ENCODE results near the gene IRF4.

Gene IRF4

DNA sequence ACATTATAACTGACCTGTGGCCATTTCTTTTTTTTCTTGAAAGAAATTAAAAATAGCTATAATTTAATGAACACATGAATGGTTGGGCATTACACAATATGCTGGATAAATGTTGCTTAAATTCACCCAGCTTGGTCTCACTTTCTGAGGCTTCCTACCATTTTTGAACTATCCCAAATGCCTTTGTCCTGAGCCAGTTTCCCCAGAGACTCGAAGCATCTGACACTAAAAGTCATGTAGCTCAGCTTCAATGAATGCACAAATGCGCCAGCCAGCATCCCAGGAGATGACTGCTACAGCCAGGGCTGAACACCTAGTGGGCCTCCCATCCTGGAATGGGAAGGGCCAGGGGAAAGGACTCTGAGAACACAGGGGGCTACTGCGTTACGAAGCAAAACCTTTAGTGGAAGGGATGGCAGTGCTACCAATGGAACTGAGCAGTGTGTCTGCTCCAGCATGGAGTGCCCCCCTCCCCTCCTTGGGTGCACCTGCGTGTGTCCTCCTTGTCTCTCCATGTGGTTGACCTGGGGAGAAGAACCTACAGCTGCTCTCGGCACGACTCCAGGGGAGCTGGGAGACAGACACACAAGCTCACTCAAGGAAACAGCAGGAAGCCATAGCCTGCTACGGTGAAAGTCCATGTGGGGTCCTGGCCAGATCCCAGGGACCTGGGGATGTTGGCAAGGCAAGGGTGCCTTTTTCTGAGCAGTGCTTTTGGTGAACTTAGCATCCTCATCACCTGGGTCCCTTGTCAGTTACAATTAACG is 60.9 kb downstream of the IRF4 start:
- H3K36me3 Mint-ChIP-seq (ENCODE audit: low read depth): no peaks in the 10 kb centered on the region
- peaks cover 6% of the 10 kb centered on the region for H3K4me1 Mint-ChIP-seq
- no peak overlapping the region for H3K4me3 Mint-ChIP-seq
- no peak overlapping the region for H3K27ac Mint-ChIP-seq
- peaks cover 31% of the 10 kb centered on the region for H3K9me3 Mint-ChIP-seq
- TF ChIP-seq, protein P1, sequence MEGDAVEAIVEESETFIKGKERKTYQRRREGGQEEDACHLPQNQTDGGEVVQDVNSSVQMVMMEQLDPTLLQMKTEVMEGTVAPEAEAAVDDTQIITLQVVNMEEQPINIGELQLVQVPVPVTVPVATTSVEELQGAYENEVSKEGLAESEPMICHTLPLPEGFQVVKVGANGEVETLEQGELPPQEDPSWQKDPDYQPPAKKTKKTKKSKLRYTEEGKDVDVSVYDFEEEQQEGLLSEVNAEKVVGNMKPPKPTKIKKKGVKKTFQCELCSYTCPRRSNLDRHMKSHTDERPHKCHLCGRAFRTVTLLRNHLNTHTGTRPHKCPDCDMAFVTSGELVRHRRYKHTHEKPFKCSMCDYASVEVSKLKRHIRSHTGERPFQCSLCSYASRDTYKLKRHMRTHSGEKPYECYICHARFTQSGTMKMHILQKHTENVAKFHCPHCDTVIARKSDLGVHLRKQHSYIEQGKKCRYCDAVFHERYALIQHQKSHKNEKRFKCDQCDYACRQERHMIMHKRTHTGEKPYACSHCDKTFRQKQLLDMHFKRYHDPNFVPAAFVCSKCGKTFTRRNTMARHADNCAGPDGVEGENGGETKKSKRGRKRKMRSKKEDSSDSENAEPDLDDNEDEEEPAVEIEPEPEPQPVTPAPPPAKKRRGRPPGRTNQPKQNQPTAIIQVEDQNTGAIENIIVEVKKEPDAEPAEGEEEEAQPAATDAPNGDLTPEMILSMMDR (IDR thresholded peaks at IDR 0.05): no peak
- peaks cover 13% of the 10 kb centered on the region for H3K27me3 Mint-ChIP-seq (ENCODE audit: low read depth, poor library complexity)
- no peak for DNase-seq

GRCh38 chr6:453152-453551 is 61.6 kb downstream of the IRF4 start:
- H3K27ac Mint-ChIP-seq: no peak overlapping the region
- H3K9me3 Mint-ChIP-seq: peaks cover 34% of the 10 kb centered on the region
- no peaks in the 10 kb centered on the region for H3K36me3 Mint-ChIP-seq (ENCODE audit: low read depth)
- H3K4me1 Mint-ChIP-seq: peaks cover 6% of the 10 kb centered on the region
- H3K4me3 Mint-ChIP-seq: no peak overlapping the region
- TF ChIP-seq, protein P1 (IDR thresholded peaks at IDR 0.05): no peak
- H3K27me3 Mint-ChIP-seq (ENCODE audit: low read depth, poor library complexity): peaks cover 13% of the 10 kb centered on the region
- no peak for DNase-seq

DNA sequence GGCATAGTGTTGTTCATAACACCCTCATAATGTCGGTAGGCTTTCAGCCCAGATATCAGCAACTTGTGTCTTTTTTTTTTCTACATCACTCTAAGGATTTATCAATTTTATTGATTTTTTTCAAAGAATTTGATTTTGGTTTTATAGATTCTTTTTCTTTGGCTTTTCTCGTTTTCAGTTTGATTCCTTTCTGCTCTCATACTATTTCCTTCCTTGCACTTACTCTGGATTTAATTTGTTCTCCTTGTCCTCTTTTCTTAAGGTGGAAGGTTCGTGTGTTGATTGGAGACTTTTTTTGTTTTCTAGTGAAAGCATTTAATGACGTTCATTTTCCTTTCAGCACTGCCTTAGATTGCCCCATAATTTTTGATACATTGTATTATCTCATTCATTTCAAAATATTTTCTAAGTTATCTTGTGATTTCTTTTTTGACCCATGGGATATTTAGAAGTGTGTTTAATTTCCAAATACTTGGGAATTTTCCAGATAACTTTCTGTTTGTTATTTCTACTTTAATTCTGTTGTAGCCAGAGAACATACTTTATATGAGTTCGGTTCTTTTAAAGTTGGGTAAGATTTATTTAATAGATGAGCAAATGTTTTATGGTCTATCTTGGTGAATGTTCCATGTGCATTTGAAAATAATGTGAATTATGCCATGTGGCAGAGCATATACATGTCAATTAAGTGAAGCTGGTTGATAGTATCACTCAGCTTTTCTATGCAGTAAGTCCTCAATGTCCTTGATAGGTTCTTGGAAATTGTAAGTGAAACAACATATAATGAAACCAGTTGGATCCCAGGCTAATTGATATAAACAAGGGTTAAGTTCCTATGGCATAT is 62.8 kb downstream of the IRF4 start:
- Mint-ChIP-seq H3K27me3 (ENCODE audit: low read depth, poor library complexity) (peaks cover 13% of the 10 kb centered on the region), H3K27ac (no peak overlapping the region), H3K4me3 (no peak overlapping the region), H3K36me3 (ENCODE audit: low read depth) (no peaks in the 10 kb centered on the region), H3K4me1 (peaks cover 6% of the 10 kb centered on the region), H3K9me3 (peaks cover 32% of the 10 kb centered on the region)
- TF ChIP-seq, protein P1 (IDR thresholded peaks at IDR 0.05): no peak
- no peak for DNase-seq

DNA sequence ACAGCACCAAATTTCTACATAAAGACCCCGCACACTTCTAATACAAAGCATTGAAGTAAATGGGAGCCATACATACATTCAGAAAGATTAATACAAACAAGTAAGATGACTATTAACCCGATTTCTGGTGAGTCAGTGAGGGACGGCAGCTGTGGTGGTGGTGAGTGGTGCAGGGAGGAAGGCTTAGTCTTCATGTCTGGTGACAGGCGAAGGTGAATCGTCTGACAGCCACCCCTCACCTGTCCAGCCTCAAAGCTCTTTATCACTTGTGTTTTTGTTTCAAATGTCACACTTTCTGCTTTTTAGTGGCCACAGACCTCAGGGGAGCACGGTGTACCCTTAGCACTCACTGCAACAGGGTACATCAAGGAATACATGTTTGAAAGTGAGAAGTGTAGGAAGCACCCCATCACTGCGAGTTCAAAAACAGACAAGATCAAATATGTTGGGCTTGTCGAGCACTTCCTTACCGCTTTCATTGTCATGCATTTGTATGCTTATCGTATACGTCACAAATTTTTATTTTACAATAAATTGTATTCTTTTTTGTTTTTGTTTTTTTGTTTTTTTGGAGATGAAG is 63.5 kb downstream of the IRF4 start:
- Mint-ChIP-seq H3K4me3 (no peak overlapping the region), H3K9me3 (peaks cover 28% of the 10 kb centered on the region), H3K4me1 (peaks cover 6% of the 10 kb centered on the region), H3K36me3 (ENCODE audit: low read depth) (no peaks in the 10 kb centered on the region), H3K27ac (no peak overlapping the region), H3K27me3 (ENCODE audit: low read depth, poor library complexity) (peaks cover 13% of the 10 kb centered on the region)
- TF ChIP-seq, protein P1 (IDR thresholded peaks at IDR 0.05): no peak
- DNase-seq: no peak

DNA sequence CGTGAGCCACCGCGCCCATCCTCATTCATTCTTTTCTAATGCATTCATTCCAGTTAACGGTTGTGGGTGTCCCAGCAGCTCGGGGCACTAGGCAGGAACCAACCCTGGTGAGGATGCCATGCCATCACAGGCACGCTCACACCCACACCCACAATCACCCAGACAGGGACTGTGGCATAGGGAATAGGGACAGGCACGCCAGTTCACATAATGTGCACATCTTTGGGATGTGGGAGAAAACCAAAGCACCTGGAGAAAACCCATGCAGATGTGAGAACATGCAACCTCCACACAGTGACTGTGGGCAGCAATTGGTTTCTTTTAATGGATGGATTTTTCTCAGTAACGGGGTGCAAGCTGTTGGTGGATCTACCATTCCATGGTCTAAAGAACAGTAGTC is 64.3 kb downstream of the IRF4 start:
- peaks cover 13% of the 10 kb centered on the region for H3K27me3 Mint-ChIP-seq (ENCODE audit: low read depth, poor library complexity)
- TF ChIP-seq, protein P1 (IDR thresholded peaks at IDR 0.05): no peak
- H3K36me3 Mint-ChIP-seq (ENCODE audit: low read depth): no peaks in the 10 kb centered on the region

More for the DNA sequence above, 64.3 kb downstream of the IRF4 start:
- Mint-ChIP-seq H3K9me3 (peaks cover 21% of the 10 kb centered on the region), H3K27ac (no peak overlapping the region), H3K4me3 (no peak overlapping the region), H3K4me1 (peaks cover 6% of the 10 kb centered on the region)
- no peak for DNase-seq
